Ascending aorta (tissue), 2 donors: Measurements from ENCODE around the gene NTM. TPM values are rescaled to one million over a fixed set of nuclear protein-coding genes. Genes with fewer than 3 reads are reported as not detected.

ENCODE experiments used
- DNase-seq, 2 donors: peaks; one replicate each; pipeline ENCODE4 v3.0.0-alpha.2; 2019; ENCODE audit warnings: low spot score in 2 of 2
- H3K27ac ChIP-seq, 2 donors: fragments of 200-600 bp; sonication (generic); one replicate each; pipeline ENCODE4 v1.5.1; 2016 to 2017; ENCODE audit warnings: mild to moderate bottlenecking in 1 of 2
- H3K27me3 ChIP-seq: fragments of 200-600 bp; sonication (generic); one replicate; pipeline ENCODE4 v1.5.1; 2017
- H3K36me3 ChIP-seq, 2 donors: fragments of 200-600 bp; sonication (generic); one replicate each; pipeline ENCODE4 v1.5.1; 2016
- H3K4me1 ChIP-seq, 2 donors: fragments of 200-600 bp; sonication (generic); one replicate each; pipeline ENCODE4 v1.5.1; 2016 to 2017; ENCODE audit warnings: mild to moderate bottlenecking in 1 of 2
- H3K4me3 ChIP-seq, 2 donors: fragments of 200-600 bp; sonication (generic); one replicate each; pipeline ENCODE4 v1.5.1; 2016 to 2017; ENCODE audit warnings: mild to moderate bottlenecking in 1 of 2
- H3K9me3 ChIP-seq, 2 donors: fragments of 200-600 bp; sonication (generic); one replicate each; pipeline ENCODE4 v1.5.1; 2016
- CTCF ChIP-seq, 3 experiments: fragments of 200-600 bp in 2 of 3; fragments of 450-650 bp in 1 of 3; sonication (generic) in 2 of 3; IDR thresholded peaks; one replicate each; pipeline ENCODE4 v1.5.1; 2016 to 2019; ENCODE audit warnings: antibody characterized with exemption in 3 of 3, mild to moderate bottlenecking in 1 of 3, moderate library complexity in 1 of 3
- intact Hi-C: fragments of 100-400 bp; cut with DNase I; formaldehyde crosslinking; loops from one replicate; pipeline ENCODE4 v1.15.1; 2023
- total RNA-seq: library from RNA; depleted of rRNA; stranded (reverse); fragments of >200 nt; gene quantifications from one replicate; pipeline ENCODE4 v1.1.0, GENCODE V29; 2016

The NTM gene
- total RNA-seq, 1 donor from 2014 or later: not detected

- TF ChIP-seq CTCF (IDR thresholded peaks at IDR 0.05): no peak
- intact Hi-C loops: no loop called here
- Histone ChIP-seq H3K4me1 (no peaks in the 10 kb centered on the region), H3K27me3 (no peaks in the 10 kb centered on the region), H3K9me3 (no peaks in the 10 kb centered on the region), H3K27ac (no peak overlapping the region), H3K36me3 (no peaks in the 10 kb centered on the region), H3K4me3 (no peak overlapping the region)
- no peak for DNase-seq
These were observed 596.3 kb downstream of the NTM start for GRCh38 chr11:131966667-131967066.

- no peak for TF ChIP-seq CTCF (IDR thresholded peaks at IDR 0.05)
- Histone ChIP-seq H3K4me3 (no peak overlapping the region), H3K27ac (no peak overlapping the region), H3K4me1 (no peaks in the 10 kb centered on the region), H3K9me3 (no peaks in the 10 kb centered on the region), H3K36me3 (no peaks in the 10 kb centered on the region), H3K27me3 (no peaks in the 10 kb centered on the region)
- DNase-seq: no peak
- intact Hi-C loops: no loop called here
These were observed 598.8 kb downstream of the NTM start for GRCh38 chr11:131969261-131969660.

- Histone ChIP-seq H3K4me1 (no peaks in the 10 kb centered on the region), H3K27ac (no peak overlapping the region), H3K4me3 (no peak overlapping the region), H3K9me3 (no peaks in the 10 kb centered on the region), H3K27me3 (no peaks in the 10 kb centered on the region), H3K36me3 (no peaks in the 10 kb centered on the region)
- intact Hi-C loops: no loop called here
- DNase-seq: no peak
- no peak for TF ChIP-seq CTCF (IDR thresholded peaks at IDR 0.05)
These were observed 602.6 kb downstream of the NTM start for GRCh38 chr11:131973061-131973460.

- H3K27ac ChIP-seq: no peak overlapping the region
- H3K36me3 ChIP-seq: no peaks in the 10 kb centered on the region
- H3K4me1 ChIP-seq: no peaks in the 10 kb centered on the region
- no peak for DNase-seq
- H3K4me3 ChIP-seq: no peak overlapping the region
- no peaks in the 10 kb centered on the region for H3K9me3 ChIP-seq
- intact Hi-C loops: no loop called here
- H3K27me3 ChIP-seq: no peaks in the 10 kb centered on the region
- no peak for TF ChIP-seq CTCF (IDR thresholded peaks at IDR 0.05)
These were observed 605.2 kb downstream of the NTM start for GRCh38 chr11:131975619-131976018.

GRCh38 chr11:131976021-131976420 is 605.6 kb downstream of the NTM start:
- no peaks in the 10 kb centered on the region for H3K27me3 ChIP-seq
- no peak for DNase-seq
- no peak overlapping the region for H3K4me3 ChIP-seq
- H3K27ac ChIP-seq: no peak overlapping the region
- intact Hi-C loops: no loop called here
- H3K9me3 ChIP-seq: no peaks in the 10 kb centered on the region
- H3K36me3 ChIP-seq: no peaks in the 10 kb centered on the region
- TF ChIP-seq CTCF (IDR thresholded peaks at IDR 0.05): no peak
- no peaks in the 10 kb centered on the region for H3K4me1 ChIP-seq

- DNase-seq: no peak
- no peak for TF ChIP-seq CTCF (IDR thresholded peaks at IDR 0.05)
- Histone ChIP-seq H3K4me1 (no peaks in the 10 kb centered on the region), H3K4me3 (no peak overlapping the region), H3K27me3 (no peaks in the 10 kb centered on the region), H3K27ac (no peak overlapping the region), H3K9me3 (no peaks in the 10 kb centered on the region), H3K36me3 (no peaks in the 10 kb centered on the region)
- intact Hi-C loops: no loop called here
These were observed 606.8 kb downstream of the NTM start for GRCh38 chr11:131977231-131977630.
